Kidney epithelial cell (primary cell): ENCODE data around the gene CAMK2D. TPM values are rescaled to one million over a fixed set of nuclear protein-coding genes. Genes with fewer than 3 reads are reported as not detected.

ENCODE experiments used
- DNase-seq: peaks from one replicate; pipeline ENCODE4 v3.0.0-alpha.2; 2010; ENCODE audit warnings: low read depth
- H3K27me3 ChIP-seq: 2 replicates; pipeline ENCODE4 v1.6.0; 2011; ENCODE audit warnings: low read length; ENCODE audit not compliant: control insufficient read depth, insufficient read depth
- H3K36me3 ChIP-seq: 2 replicates; pipeline ENCODE4 v1.5.1; 2011; ENCODE audit warnings: low read length; ENCODE audit not compliant: control insufficient read depth, insufficient read depth
- H3K4me3 ChIP-seq: 2 replicates; pipeline ENCODE4 v1.5.1; 2011; ENCODE audit warnings: low read depth, mild to moderate bottlenecking, control low read depth, low read length
- total RNA-seq: library from RNA; depleted of rRNA; stranded (reverse); fragments of >200 nt; gene quantifications from 2 replicates; pipeline ENCODE4 v1.2.3, GENCODE V29; 2015
- TF ChIP-seq, protein P1 (sequence below): IDR thresholded peaks from 2 replicates; pipeline ENCODE4 v1.5.1; 2011; ENCODE audit warnings: mild to moderate bottlenecking, moderate library complexity, low read length, control low read depth, inconsistent platforms; ENCODE audit not compliant: insufficient read depth, poor library complexity, severe bottlenecking

Gene CAMK2D
- total RNA-seq, 1 donor from 2014 or later = 36.2 TPM

DNA sequence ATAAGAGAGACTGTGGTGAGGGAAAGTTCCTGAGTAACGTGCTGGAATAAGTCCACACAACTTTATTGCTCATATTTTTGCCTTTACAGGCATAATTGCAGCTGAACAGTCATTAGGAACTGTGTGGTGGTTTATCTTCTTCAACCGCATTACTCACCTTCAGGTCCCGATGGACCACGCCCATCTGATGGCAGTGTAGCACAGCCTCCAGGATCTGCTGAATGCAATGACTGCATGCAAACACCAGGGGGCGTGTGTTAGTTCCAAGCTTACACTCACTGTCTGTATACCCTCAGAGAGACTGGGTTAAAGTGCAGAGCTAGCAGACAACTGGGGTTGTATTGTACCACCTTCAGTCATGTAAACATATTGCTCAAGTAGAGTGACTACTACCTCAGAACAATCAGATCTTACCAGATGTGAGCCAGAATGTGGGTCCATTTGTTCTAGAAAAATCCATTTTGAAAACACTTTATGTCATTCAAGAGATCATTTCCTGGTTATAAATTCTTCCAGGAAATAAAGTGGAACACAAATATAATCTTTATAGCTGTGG lies 214.0 kb downstream of the CAMK2D start:
- Histone ChIP-seq H3K4me3 (no peak overlapping the region), H3K27me3 (no peaks in the 10 kb centered on the region), H3K36me3 (no peaks in the 10 kb centered on the region)
- peak; percentile 85 for DNase-seq
- TF ChIP-seq, protein P1, sequence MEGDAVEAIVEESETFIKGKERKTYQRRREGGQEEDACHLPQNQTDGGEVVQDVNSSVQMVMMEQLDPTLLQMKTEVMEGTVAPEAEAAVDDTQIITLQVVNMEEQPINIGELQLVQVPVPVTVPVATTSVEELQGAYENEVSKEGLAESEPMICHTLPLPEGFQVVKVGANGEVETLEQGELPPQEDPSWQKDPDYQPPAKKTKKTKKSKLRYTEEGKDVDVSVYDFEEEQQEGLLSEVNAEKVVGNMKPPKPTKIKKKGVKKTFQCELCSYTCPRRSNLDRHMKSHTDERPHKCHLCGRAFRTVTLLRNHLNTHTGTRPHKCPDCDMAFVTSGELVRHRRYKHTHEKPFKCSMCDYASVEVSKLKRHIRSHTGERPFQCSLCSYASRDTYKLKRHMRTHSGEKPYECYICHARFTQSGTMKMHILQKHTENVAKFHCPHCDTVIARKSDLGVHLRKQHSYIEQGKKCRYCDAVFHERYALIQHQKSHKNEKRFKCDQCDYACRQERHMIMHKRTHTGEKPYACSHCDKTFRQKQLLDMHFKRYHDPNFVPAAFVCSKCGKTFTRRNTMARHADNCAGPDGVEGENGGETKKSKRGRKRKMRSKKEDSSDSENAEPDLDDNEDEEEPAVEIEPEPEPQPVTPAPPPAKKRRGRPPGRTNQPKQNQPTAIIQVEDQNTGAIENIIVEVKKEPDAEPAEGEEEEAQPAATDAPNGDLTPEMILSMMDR = peak; percentile 88

DNA sequence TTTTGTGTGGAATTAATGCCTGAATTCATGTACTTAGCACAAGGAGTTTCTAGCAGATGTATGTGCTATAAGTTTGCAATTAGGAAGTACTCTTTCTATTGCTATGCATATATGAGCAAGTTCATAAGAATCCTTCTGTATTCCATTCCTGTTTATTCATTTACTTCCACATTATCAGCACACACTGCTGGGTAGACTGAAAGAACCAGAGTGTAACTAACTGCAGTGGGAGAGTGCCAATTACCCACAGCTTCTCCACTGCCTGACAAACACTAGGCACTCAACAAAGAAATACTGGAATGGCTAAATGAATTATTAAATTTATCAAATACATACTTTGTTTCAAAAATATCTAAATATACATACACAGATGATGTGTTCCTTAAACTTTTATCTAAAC lies 219.6 kb downstream of the CAMK2D start:
- Histone ChIP-seq H3K4me3 (no peak overlapping the region), H3K36me3 (no peaks in the 10 kb centered on the region), H3K27me3 (no peaks in the 10 kb centered on the region)
- TF ChIP-seq, protein P1 = no peak
- no peak for DNase-seq

- no peak for DNase-seq
- H3K27me3 ChIP-seq = no peaks in the 10 kb centered on the region
- TF ChIP-seq, protein P1 = no peak
- no peaks in the 10 kb centered on the region for H3K36me3 ChIP-seq
- no peak overlapping the region for H3K4me3 ChIP-seq
Observed at GRCh38 chr4:113540859-113541258, 220.7 kb downstream of the CAMK2D start.

DNA sequence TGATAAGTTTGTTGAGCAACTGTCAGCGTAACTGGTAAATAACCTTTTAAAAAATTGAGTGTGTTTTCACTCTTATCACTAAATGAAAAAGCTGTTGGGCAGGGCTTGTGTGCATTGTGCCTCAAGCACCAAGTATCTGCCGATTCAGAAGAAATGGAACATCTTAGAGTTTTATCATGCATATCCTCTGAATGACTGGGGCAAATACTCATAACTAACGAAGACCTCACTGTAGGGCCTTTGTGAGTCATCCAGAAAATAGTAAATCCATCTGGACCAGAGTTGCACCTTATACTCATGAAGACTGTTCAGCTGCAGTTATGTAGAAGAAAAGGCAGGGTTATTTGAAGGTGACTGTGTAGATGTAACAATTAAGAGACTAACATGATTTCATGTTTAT lies 222.1 kb downstream of the CAMK2D start:
- Histone ChIP-seq H3K36me3 (no peaks in the 10 kb centered on the region), H3K4me3 (no peak overlapping the region), H3K27me3 (no peaks in the 10 kb centered on the region)
- DNase-seq = peak; percentile 44
- TF ChIP-seq, protein P1 = no peak

GRCh38 chr4:113537628-113538027 lies 223.9 kb downstream of the CAMK2D start:
- no peak for DNase-seq
- TF ChIP-seq, protein P1 = no peak
- H3K4me3 ChIP-seq = no peak overlapping the region

DNA sequence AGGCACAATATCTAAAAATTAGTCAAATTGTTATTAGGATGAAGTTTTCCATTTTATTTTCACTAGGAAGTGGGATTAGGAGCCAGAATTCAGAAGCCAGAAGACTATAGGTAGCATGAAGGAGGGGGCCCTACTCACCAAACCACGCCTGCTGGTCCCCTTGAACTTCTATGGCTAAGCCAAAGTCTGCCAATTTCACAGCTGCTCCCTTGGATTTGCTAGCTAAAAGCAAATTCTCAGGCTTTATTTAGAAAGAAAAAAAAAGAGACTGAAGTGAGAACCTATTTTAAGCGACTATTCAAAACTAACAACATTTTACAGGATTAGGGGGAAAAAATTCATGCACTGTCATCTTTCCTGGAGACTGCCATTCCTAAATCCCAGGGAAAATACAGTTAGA lies 224.3 kb downstream of the CAMK2D start:
- no peaks in the 10 kb centered on the region for H3K36me3 ChIP-seq
- DNase-seq = no peak
- no peaks in the 10 kb centered on the region for H3K27me3 ChIP-seq
- no peak overlapping the region for H3K4me3 ChIP-seq
- TF ChIP-seq, protein P1 = no peak

More at GRCh38 chr4:113537628-113538027, 223.9 kb downstream of the CAMK2D start:
- Histone ChIP-seq H3K36me3 (no peaks in the 10 kb centered on the region), H3K27me3 (no peaks in the 10 kb centered on the region)
